Measurements from ENCODE around the gene PRKCE. TPM values are rescaled to one million over a fixed set of nuclear protein-coding genes. Genes with fewer than 3 reads are reported as not detected.

The PRKCE gene
- total and polyA plus RNA-seq, 2 of the 8 experiments (the other 6 are each of a cell fraction or from before 2014, with no cell fraction given) = 0.54 to 2.1 TPM

DNA sequence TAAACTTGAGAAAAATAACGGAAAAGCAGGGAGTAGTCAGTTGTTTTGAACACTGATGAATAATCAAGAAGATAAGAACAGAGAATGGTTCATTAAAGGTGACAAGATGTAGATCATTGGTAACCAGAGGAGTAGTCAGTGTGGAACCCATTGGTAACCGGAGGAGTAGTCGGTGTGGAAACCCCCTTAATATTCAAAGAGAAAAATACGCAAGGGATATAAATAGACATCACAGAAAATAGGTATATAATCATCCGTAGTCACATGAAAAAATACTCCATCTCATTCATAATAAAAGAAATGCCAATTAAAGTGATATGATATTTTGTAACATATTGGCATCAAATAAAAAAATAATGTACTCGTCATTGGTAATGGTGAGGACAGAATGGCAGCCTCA is 575.1 kb downstream of the PRKCE start:
- WGBS, 2 experiments (ENCODE audit: extremely low coverage in 1 of 2, insufficient coverage in 1 of 2, insufficient read length in 1 of 2, insufficient replicate concordance in 2 of 2, low coverage in 1 of 2, low lambda C conversion rate in 2 of 2, missing lambda C conversion rate in 1 of 2) = 94% methylated on average over 6 of the region's 6 CpGs; no CpG with 5 or more reads in 1 of the 2 experiments
- Histone ChIP-seq H2AFZ (ENCODE audit: low read length) (no peak overlapping the region), H3K4me3 (ENCODE audit: extremely low read depth in 1 of 4, insufficient read depth in 2 of 4, low read depth in 3 of 4, low read length in 4 of 4) (no peak overlapping the region), H4K20me1 (replicated peaks in 1 of 2; ENCODE audit: control insufficient read depth in 1 of 2, insufficient read depth in 2 of 2, low read length in 2 of 2) (no peaks in the 10 kb centered on the region), H4K5ac (ENCODE audit: insufficient read length, low read depth, low read length) (no peak overlapping the region), H3K4me1 (replicated peaks in 1 of 4; ENCODE audit: control insufficient read depth in 3 of 4, insufficient read depth in 4 of 4, low read length in 3 of 4) (peaks cover 8 to 16% (median 10%) of the 10 kb centered on the region in 4 experiments), H2BK15ac (ENCODE audit: low read length) (no peak overlapping the region), H3K27me3 (replicated peaks in 1 of 4; ENCODE audit: control insufficient read depth in 3 of 4, extremely low read depth in 1 of 4, insufficient read depth in 3 of 4, low read length in 3 of 4) (no peaks in the 10 kb centered on the region), H2BK120ac (replicated peaks; ENCODE audit: low read depth, low read length) (no peak overlapping the region), H3K56ac (replicated peaks; ENCODE audit: insufficient read length, low read depth, low read length) (no peak overlapping the region), H3K23me2 (ENCODE audit: low read depth, low read length) (no peaks in the 10 kb centered on the region), H3K27ac (ENCODE audit: low read depth, low read length) (no peak overlapping the region), H3K79me2 (ENCODE audit: control insufficient read depth in 1 of 2, insufficient read depth in 2 of 2, low read length in 2 of 2) (no peaks in the 10 kb centered on the region), H3K4me2 (ENCODE audit: insufficient read depth in 1 of 2, low read depth in 2 of 2, low read length in 2 of 2) (no peak overlapping the region), H3K9me3 (ENCODE audit: insufficient read depth in 2 of 2, low read depth in 1 of 2, low read length in 1 of 2) (no peaks in the 10 kb centered on the region; a peak in 1 of 4 replicates), H2AK5ac (ENCODE audit: low read depth, low read length) (no peak overlapping the region), H4K91ac (replicated peaks; ENCODE audit: insufficient read length, low read length) (no peak overlapping the region), H3K79me1 (ENCODE audit: low read depth, low read length) (no peaks in the 10 kb centered on the region), H4K8ac (ENCODE audit: extremely low read depth, insufficient read depth, low read length) (no peak overlapping the region), H3K36me3 (ENCODE audit: control insufficient read depth in 2 of 4, insufficient read depth in 4 of 4, low read length in 3 of 4) (no peaks in the 10 kb centered on the region), H3K9ac (replicated peaks in 1 of 4; ENCODE audit: extremely low read depth in 1 of 4, low read depth in 3 of 4, low read length in 3 of 4) (no peak overlapping the region), H3K4ac (replicated peaks; ENCODE audit: insufficient read length, low read depth, low read length) (no peak overlapping the region), H2BK5ac (ENCODE audit: low read depth, low read length) (no peak overlapping the region), H3K14ac (ENCODE audit: insufficient read length) (no peak overlapping the region), H2BK20ac (ENCODE audit: low read length) (no peak overlapping the region), H3K18ac (ENCODE audit: extremely low read depth, low read length) (no peak overlapping the region), H3K23ac (ENCODE audit: insufficient read length) (no peak overlapping the region), H2BK12ac (ENCODE audit: low read depth, low read length) (no peak overlapping the region)
- ChIA-PET CTCF (ENCODE audit: partially characterized antibody) (interaction anchor here (0.8 kb wide), 1 partner anchor 8 kb away, joined by 3 read pairs; no protein-coding TSS in a partner anchor), POLR2A (ENCODE audit: partially characterized antibody) (no interaction called here)
- no peak for TF ChIP-seq ZNF274 (IDR thresholded peaks at IDR 0.05; ENCODE audit: borderline replicate concordance, extremely low read depth, low read length)
- TF ChIP-seq TBP (IDR thresholded peaks at IDR 0.05; ENCODE audit: low read depth, low read length) = no peak
- no peak for TF ChIP-seq EP300 (IDR thresholded peaks at IDR 0.05; ENCODE audit: borderline replicate concordance in 1 of 2, low read depth in 2 of 2, low read length in 2 of 2)
- no peak for FAIRE-seq
- DNase-seq (ENCODE audit: low read depth in 1 of 2, low spot score in 2 of 2) = no peak
